RCC 7860 (cell line): Measurements from ENCODE around the gene CDK8.

Experiments used
- DNase-seq: peaks from one replicate; pipeline ENCODE4 v3.0.0-alpha.2; 2015; ENCODE audit warnings: low spot score
- FAIRE-seq: peaks from 2 replicates; lab custom pipeline; 2012; peaks lifted over from hg19 to GRCh38; lab: Jason Lieb, UNC

Gene CDK8

GRCh38 chr13:26378116-26378515 lies 124.2 kb downstream of the CDK8 start:
- FAIRE-seq (no peak), DNase-seq (no peak)

- DNase-seq (no peak), FAIRE-seq (no peak)
Measured at GRCh38 chr13:26379831-26380230, 125.9 kb downstream of the CDK8 start.

- FAIRE-seq (no peak), DNase-seq (no peak)
Measured at GRCh38 chr13:26380930-26381329, 127.0 kb downstream of the CDK8 start.

- no peak for DNase-seq
- FAIRE-seq: no peak
Measured at GRCh38 chr13:26382366-26382765, 128.4 kb downstream of the CDK8 start.

DNA sequence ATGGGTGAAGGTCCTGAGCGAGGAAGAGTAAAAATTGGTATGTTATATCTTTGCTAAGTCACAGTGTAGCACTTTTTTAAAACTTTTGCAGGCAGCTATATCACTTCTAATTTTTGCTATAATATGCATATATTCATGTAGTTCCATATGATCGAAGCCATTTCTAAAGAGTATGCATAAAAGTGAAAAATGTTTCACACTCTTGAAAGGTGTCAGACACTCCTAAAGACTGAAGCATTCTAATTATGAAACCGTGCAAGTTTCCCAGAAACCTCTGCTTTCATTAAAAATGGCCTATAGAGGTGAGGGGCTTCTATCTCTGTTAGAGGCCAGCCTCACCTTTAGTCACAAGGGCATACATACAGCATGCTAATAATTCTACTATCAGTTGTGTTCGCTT lies 128.9 kb downstream of the CDK8 start:
- FAIRE-seq (no peak), DNase-seq (no peak)

GRCh38 chr13:26384587-26384986 lies 130.7 kb downstream of the CDK8 start:
- no peak for FAIRE-seq
- DNase-seq: no peak

DNA sequence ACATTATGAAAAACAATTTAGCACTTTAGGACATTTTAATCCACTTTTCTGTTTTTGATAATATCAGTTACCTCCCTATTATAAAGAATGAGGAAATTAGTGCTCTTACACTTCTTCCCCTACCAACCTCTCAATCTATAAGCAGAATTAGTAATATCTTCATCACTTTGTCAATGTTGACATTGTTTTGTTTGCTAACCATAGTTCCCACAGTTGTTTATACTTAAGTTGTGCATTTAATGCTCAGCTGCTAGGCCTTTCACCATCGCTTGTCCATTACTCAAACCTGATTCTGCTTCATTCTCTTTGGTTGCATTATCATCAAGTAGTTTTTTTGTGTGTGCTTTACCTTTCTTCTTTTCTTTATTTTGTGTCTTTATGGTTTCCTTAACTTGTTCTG lies 132.1 kb downstream of the CDK8 start:
- DNase-seq (no peak), FAIRE-seq (no peak)

- FAIRE-seq: no peak
- DNase-seq: no peak
Measured at GRCh38 chr13:26390203-26390602, 136.3 kb downstream of the CDK8 start.

- FAIRE-seq (no peak), DNase-seq (no peak)
Measured at GRCh38 chr13:26400545-26400944, 146.6 kb downstream of the CDK8 start.

- DNase-seq: no peak
- no peak for FAIRE-seq
Measured at GRCh38 chr13:26401069-26401468, 147.1 kb downstream of the CDK8 start.

- FAIRE-seq: no peak
- no peak for DNase-seq
Measured at GRCh38 chr13:26401578-26402021, 147.7 kb downstream of the CDK8 start.

DNA sequence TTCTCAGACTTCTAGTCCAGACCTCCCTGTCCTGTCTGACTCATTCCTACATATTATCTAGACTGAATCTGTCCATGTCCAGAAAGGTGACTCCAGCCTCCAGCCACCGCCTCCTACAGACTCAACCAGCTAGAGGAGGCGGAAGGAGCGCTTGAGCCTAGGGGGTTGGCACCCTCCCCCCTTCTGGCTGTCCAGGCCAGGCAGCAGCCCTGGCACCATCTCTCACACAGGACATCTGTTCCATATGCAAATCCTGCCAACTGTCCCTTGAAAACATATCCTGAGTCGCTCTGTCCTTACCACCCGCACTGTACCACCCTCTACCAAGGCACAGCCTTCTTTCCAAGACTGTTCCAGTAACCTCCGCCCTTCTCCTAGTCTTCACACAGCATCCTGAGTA lies 152.9 kb downstream of the CDK8 start:
- FAIRE-seq: no peak
- DNase-seq: no peak

DNA sequence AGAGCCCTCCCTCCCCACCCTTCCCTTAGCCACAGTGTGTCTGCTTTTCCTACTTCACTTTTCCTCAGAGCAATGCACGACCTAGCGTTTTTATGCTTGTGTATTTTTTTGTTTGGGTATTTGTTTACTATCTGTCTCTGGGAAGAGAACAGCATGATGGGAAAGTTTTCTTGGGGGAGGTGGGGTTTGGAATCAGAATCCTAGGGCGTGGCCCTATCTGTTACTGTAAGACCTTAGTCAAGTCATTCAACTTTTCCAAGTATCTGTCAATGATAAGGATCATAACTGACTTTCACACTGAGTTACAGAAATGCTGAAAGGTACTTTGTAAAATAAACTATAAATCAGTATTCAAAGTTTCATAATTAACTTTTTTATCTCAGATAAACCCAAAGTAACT lies 157.3 kb downstream of the CDK8 start:
- FAIRE-seq: no peak
- DNase-seq: no peak

- no peak for FAIRE-seq
- DNase-seq: no peak
Measured at GRCh38 chr13:26412263-26412662, 158.3 kb downstream of the CDK8 start.

- DNase-seq: no peak
- FAIRE-seq: no peak
Measured at GRCh38 chr13:26412936-26413716, 159.2 kb downstream of the CDK8 start.

- FAIRE-seq: no peak
- no peak for DNase-seq
Measured at GRCh38 chr13:26420282-26420960, 166.5 kb downstream of the CDK8 start.

- DNase-seq (no peak), FAIRE-seq (no peak)
Measured at GRCh38 chr13:26422036-26422435, 168.1 kb downstream of the CDK8 start.

DNA sequence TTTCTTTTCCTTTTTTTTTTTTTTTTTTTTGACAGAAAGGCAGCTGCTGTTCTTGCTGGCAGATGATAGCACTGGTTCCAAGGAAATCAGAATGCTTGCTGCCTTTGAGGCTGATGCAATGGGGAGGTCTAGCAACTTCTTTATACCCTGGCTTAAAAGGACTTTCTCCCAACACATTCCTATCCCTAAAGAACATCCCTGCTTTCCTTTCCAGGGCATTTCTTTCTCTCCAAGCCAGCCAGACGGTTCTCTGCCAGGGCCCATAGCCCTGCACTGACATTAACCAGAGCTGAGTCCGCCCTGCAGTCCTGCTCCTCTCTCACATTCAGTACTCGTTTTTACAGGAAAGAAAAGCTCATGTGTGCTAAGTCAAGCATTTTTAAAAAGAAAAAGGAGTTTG lies 169.7 kb downstream of the CDK8 start:
- FAIRE-seq (no peak), DNase-seq (no peak)

GRCh38 chr13:26424181-26424580 lies 170.3 kb downstream of the CDK8 start:
- DNase-seq: no peak
- no peak for FAIRE-seq

DNA sequence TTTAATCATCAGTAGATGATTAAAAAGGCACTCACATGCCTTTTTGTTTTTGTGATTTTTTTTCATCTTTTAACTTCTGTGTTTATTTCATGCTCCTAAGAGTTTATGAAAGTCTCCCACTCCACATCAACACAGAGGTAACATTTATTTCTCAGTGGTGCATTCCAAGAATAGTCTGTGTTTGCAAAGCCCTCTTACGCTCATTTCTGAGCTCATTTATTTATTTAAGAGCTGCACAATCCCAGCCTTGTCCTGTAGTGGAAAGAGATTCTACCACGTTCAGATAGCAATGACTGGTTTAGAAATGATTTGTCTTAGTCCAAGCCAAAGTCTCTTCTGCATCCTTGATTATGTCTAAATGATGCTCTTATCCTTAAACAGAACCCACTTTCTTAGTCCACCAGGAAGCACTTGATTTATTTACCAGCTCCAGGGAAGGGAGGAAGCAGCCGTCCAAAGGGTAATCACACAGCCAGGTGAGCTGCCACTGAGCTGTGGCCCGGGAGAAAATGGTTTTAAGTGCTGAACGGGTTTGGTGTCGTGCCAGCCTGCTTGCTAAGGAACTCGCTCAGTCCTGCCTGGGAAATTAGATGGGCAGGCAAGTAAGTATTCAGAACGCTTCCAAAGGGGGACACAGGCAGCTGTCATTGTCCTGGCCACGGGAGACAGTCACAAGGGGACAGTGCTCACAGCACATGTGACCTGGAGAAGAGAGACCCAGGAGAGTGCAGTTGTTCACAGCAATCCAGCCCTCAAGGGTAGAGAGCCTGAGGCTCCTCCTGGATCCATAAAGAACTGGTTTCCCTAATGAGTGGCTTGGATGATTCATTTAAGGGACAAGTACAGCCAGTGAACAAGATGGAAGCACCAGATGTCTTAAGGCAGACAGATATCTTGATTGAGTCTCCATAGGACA lies 171.8 kb downstream of the CDK8 start:
- FAIRE-seq: no peak
- no peak for DNase-seq

GRCh38 chr13:26433776-26434175 lies 179.8 kb downstream of the CDK8 start:
- FAIRE-seq (no peak), DNase-seq (no peak)
